ENCODE data around the gene HPSE2.
"Not testable (repeated sequence)": the region's sequence is repeated elsewhere in the genome, so short reads cannot be mapped to it uniquely, and the experiment has no call there.

HPSE2 gene

GRCh38 chr10:99235658-99236626, at the start of gene HPSE2:
HPSE2 (minus strand) TSS chr10:99235852.
- DNase-seq (ENCODE audit: insufficient read length, low spot score) (no peak), FAIRE-seq (no peak)

- peak; percentile 8 for FAIRE-seq
- DNase-seq (ENCODE audit: insufficient read length, low spot score), result no peak
These were observed 44.8 kb upstream of the HPSE2 start for GRCh38 chr10:99280472-99280871.

GRCh38 chr10:99279626-99280111, 44.0 kb upstream of the HPSE2 start:
- no peak for FAIRE-seq

GRCh38 chr10:99276848-99277486, 41.3 kb upstream of the HPSE2 start:
- no peak for DNase-seq (ENCODE audit: insufficient read length, low spot score)
- FAIRE-seq, result peak; percentile 47

More at GRCh38 chr10:99279626-99280111, 44.0 kb upstream of the HPSE2 start:
- DNase-seq (ENCODE audit: insufficient read length, low spot score), result no peak

GRCh38 chr10:99266383-99266782, 30.7 kb upstream of the HPSE2 start:
- DNase-seq (ENCODE audit: insufficient read length, low spot score) (no peak), FAIRE-seq (no peak)

- FAIRE-seq (no peak), DNase-seq (ENCODE audit: insufficient read length, low spot score) (no peak)
These were observed 13.2 kb upstream of the HPSE2 start for GRCh38 chr10:99248824-99249223.

- not testable (repeated sequence) for DNase-seq (ENCODE audit: insufficient read length, low spot score); FAIRE-seq
These were observed 12.2 kb upstream of the HPSE2 start for GRCh38 chr10:99247893-99248292.

- no peak for DNase-seq (ENCODE audit: insufficient read length, low spot score)
- FAIRE-seq, result no peak
These were observed 1.1 kb upstream of the HPSE2 start for GRCh38 chr10:99236627-99237309.

- DNase-seq (ENCODE audit: insufficient read length, low spot score) (no peak), FAIRE-seq (peak; percentile 26)
These were observed 628 bp downstream of the HPSE2 start for GRCh38 chr10:99234791-99235657.

- FAIRE-seq (peak; percentile 90), DNase-seq (ENCODE audit: insufficient read length, low spot score) (peak; percentile 71)
These were observed 1.4 kb downstream of the HPSE2 start for GRCh38 chr10:99234041-99234790.

- no peak for DNase-seq (ENCODE audit: insufficient read length, low spot score)
- no peak for FAIRE-seq
These were observed 2.0 kb downstream of the HPSE2 start for GRCh38 chr10:99233689-99234037.

- FAIRE-seq (no peak), DNase-seq (ENCODE audit: insufficient read length, low spot score) (no peak)
These were observed 2.5 kb downstream of the HPSE2 start for GRCh38 chr10:99233000-99233688.

GRCh38 chr10:99232360-99232999, 3.2 kb downstream of the HPSE2 start:
- FAIRE-seq (no peak), DNase-seq (ENCODE audit: insufficient read length, low spot score) (no peak)

GRCh38 chr10:99224766-99225165, 10.9 kb downstream of the HPSE2 start:
- no peak for FAIRE-seq
- no peak for DNase-seq (ENCODE audit: insufficient read length, low spot score)

GRCh38 chr10:99207340-99207739, 28.3 kb downstream of the HPSE2 start:
- no peak for DNase-seq (ENCODE audit: insufficient read length, low spot score)
- FAIRE-seq, result no peak

- FAIRE-seq, result no peak
These were observed 32.3 kb downstream of the HPSE2 start for GRCh38 chr10:99203310-99203709.

GRCh38 chr10:99172950-99173349, 62.7 kb downstream of the HPSE2 start:
- no peak for DNase-seq (ENCODE audit: insufficient read length, low spot score)
- FAIRE-seq, result no peak

More at GRCh38 chr10:99203310-99203709, 32.3 kb downstream of the HPSE2 start:
- no peak for DNase-seq (ENCODE audit: insufficient read length, low spot score)

- no peak for FAIRE-seq
- DNase-seq (ENCODE audit: insufficient read length, low spot score), result no peak
These were observed 63.4 kb downstream of the HPSE2 start for GRCh38 chr10:99172128-99172738.
